Stimulated activated effector memory CD8-positive, alpha-beta T cell treated with anti-CD3 and anti-CD28 coated beads, Interleukin-12 subunit alpha, Interleukin-12 subunit beta, amount 100 ng/mL, for 72 hours (primary cell): ENCODE results near the gene DAW1.
"Not testable (repeated sequence)": the region's sequence is repeated elsewhere in the genome, so short reads cannot be mapped to it uniquely, and the experiment has no call there.

Source experiments
- ATAC-seq: fragments of 150-1000 bp; cut with Tn5 transposase; 2 replicates; pipeline ENCODE4 v1.10.0; 2021
- DNase-seq, 2 donors: peaks; one replicate each; pipeline ENCODE4 v3.0.0; 2021 to 2022; ENCODE audit warnings: low spot score in 2 of 2
- H3K27ac Mint-ChIP-seq: one replicate; pipeline ENCODE4 v1.8.0; 2022; ENCODE audit warnings: mild to moderate bottlenecking, mixed read lengths
- H3K36me3 Mint-ChIP-seq: one replicate; pipeline ENCODE4 v1.8.0; 2022; ENCODE audit warnings: mild to moderate bottlenecking, mixed read lengths
- H3K4me1 Mint-ChIP-seq: one replicate; pipeline ENCODE4 v1.8.0; 2022; ENCODE audit warnings: mixed read lengths
- H3K4me3 Mint-ChIP-seq: one replicate; pipeline ENCODE4 v1.8.0; 2022; ENCODE audit warnings: mild to moderate bottlenecking, mixed read lengths
- H3K9me3 Mint-ChIP-seq: one replicate; pipeline ENCODE4 v1.8.0; 2022; ENCODE audit warnings: mixed read lengths

Gene DAW1

GRCh38 chr2:227932403-227932802 is 61.0 kb downstream of the DAW1 start:
- Mint-ChIP-seq H3K9me3 (peaks cover 3% of the 10 kb centered on the region), H3K36me3 (no peaks in the 10 kb centered on the region), H3K4me1 (no peaks in the 10 kb centered on the region), H3K4me3 (no peak overlapping the region), H3K27ac (no peak overlapping the region)
- ATAC-seq (no peak), DNase-seq (no peak)

GRCh38 chr2:227933884-227934283 is 62.5 kb downstream of the DAW1 start:
- Mint-ChIP-seq H3K36me3 (no peaks in the 10 kb centered on the region), H3K27ac (no peak overlapping the region), H3K9me3 (peaks cover 3% of the 10 kb centered on the region), H3K4me3 (no peak overlapping the region), H3K4me1 (no peaks in the 10 kb centered on the region)
- ATAC-seq (no peak), DNase-seq (no peak)

GRCh38 chr2:227936249-227936648 is 64.8 kb downstream of the DAW1 start:
- H3K4me1 Mint-ChIP-seq, H3K27ac Mint-ChIP-seq, DNase-seq, H3K4me3 Mint-ChIP-seq, H3K9me3 Mint-ChIP-seq, ATAC-seq, H3K36me3 Mint-ChIP-seq: not testable (repeated sequence)

GRCh38 chr2:227939271-227940027 is 68.0 kb downstream of the DAW1 start:
- H3K4me3 Mint-ChIP-seq, result no peak overlapping the region

GRCh38 chr2:227942021-227942420 is 70.6 kb downstream of the DAW1 start:
- Mint-ChIP-seq H3K4me3 (no peak overlapping the region), H3K36me3 (no peaks in the 10 kb centered on the region), H3K4me1 (no peaks in the 10 kb centered on the region), H3K9me3 (no peaks in the 10 kb centered on the region), H3K27ac (no peak overlapping the region)
- ATAC-seq (peak; percentile 65), DNase-seq (no peak)

More at GRCh38 chr2:227939271-227940027, 68.0 kb downstream of the DAW1 start:
- Mint-ChIP-seq H3K27ac (no peak overlapping the region), H3K9me3 (peaks cover 3% of the 10 kb centered on the region), H3K4me1 (no peaks in the 10 kb centered on the region), H3K36me3 (no peaks in the 10 kb centered on the region)
- no peak for ATAC-seq
- no peak for DNase-seq

GRCh38 chr2:227942965-227943364 is 71.5 kb downstream of the DAW1 start:
- no peaks in the 10 kb centered on the region for H3K4me1 Mint-ChIP-seq
- no peak for ATAC-seq
- no peak overlapping the region for H3K4me3 Mint-ChIP-seq
- H3K9me3 Mint-ChIP-seq, result no peaks in the 10 kb centered on the region
- H3K27ac Mint-ChIP-seq, result no peak overlapping the region
- H3K36me3 Mint-ChIP-seq, result no peaks in the 10 kb centered on the region
- no peak for DNase-seq

GRCh38 chr2:227960317-227960716 is 88.9 kb downstream of the DAW1 start:
- no peak for ATAC-seq
- Mint-ChIP-seq H3K9me3 (peaks cover 3% of the 10 kb centered on the region), H3K4me3 (no peak overlapping the region), H3K36me3 (no peaks in the 10 kb centered on the region), H3K27ac (no peak overlapping the region), H3K4me1 (no peaks in the 10 kb centered on the region)
- no peak for DNase-seq

GRCh38 chr2:227971619-227972230 is 100.3 kb downstream of the DAW1 start:
- Mint-ChIP-seq H3K27ac (no peak overlapping the region), H3K36me3 (no peaks in the 10 kb centered on the region), H3K4me1 (no peaks in the 10 kb centered on the region), H3K9me3 (peaks cover 6% of the 10 kb centered on the region), H3K4me3 (no peak overlapping the region)
- ATAC-seq (no peak), DNase-seq (no peak)

- Mint-ChIP-seq H3K27ac (no peak overlapping the region), H3K36me3 (no peaks in the 10 kb centered on the region), H3K9me3 (peaks cover 2% of the 10 kb centered on the region), H3K4me3 (no peak overlapping the region), H3K4me1 (no peaks in the 10 kb centered on the region)
- DNase-seq (no peak), ATAC-seq (no peak)
Observed at GRCh38 chr2:227973241-227973640, 101.8 kb downstream of the DAW1 start.
